Psoas muscle (tissue), 8 donors: ENCODE results near the gene VEPH1. TPM values are rescaled to one million over a fixed set of nuclear protein-coding genes. Genes with fewer than 3 reads are reported as not detected.

Source experiments
- ATAC-seq, 4 donors: fragments of 200-7000 bp; cut with Tn5 transposase; one replicate each; pipeline ENCODE4 v1.9.1; 2020; ENCODE audit warnings: moderate library complexity in 3 of 4, mild to moderate bottlenecking in 2 of 4
- DNase-seq, 2 donors: peaks; one replicate each; pipeline ENCODE4 v3.0.0-alpha.2; 2020
- H3K27ac ChIP-seq: fragments of 200-600 bp; one replicate; pipeline ENCODE4 v1.8.0; 2022
- H3K27me3 ChIP-seq, 3 donors: fragments of 200-600 bp in 1 of 3; one replicate each; pipeline versions ENCODE4 v1.6.1 to v1.8.0; 2013 to 2022; ENCODE audit warnings: low read length in 2 of 3, mild to moderate bottlenecking in 2 of 3, moderate library complexity in 1 of 3; ENCODE audit not compliant: insufficient read depth in 3 of 3
- H3K36me3 ChIP-seq, 2 donors: fragments of 200-600 bp in 1 of 2; one replicate each; pipeline versions ENCODE4 v1.6.1 to v1.8.0; 2013 to 2022; ENCODE audit warnings: low read depth in 1 of 2, mild to moderate bottlenecking in 1 of 2, moderate library complexity in 1 of 2; ENCODE audit not compliant: insufficient read depth in 1 of 2
- H3K4me1 ChIP-seq: fragments of 200-600 bp; one replicate; pipeline ENCODE4 v1.8.0; 2022
- H3K4me3 ChIP-seq: fragments of 200-600 bp; one replicate; pipeline ENCODE4 v1.8.0; 2022; ENCODE audit warnings: mild to moderate bottlenecking
- H3K9me3 ChIP-seq: fragments of 200-600 bp; one replicate; pipeline ENCODE4 v1.8.0; 2022
- WGBS, 3 donors: extraction: QIAGEN DNeasy Blood & Tissue Kit; methylation state at CpG; one replicate each; pipeline versions ENCODE4 v1.1.6 to v1.1.7; 2013; 5-methylcytosine and 5-hydroxymethylcytosine counted together
- intact Hi-C, 2 donors: fragments of 100-400 bp; cut with DNase I; formaldehyde crosslinking; loops; one replicate each; pipeline versions ENCODE4 v1.11.0 to v1.14.2; 2022
- polyA plus RNA-seq, 3 donors: library from polyadenylated mRNA; stranded (reverse); fragments of 200-250 nt; gene quantifications; one replicate each; pipeline ENCODE4 v1.2.3, GENCODE V29; 2013
- total RNA-seq, 4 donors: library from RNA; stranded (reverse); fragmentation: NEBNext Ultra II Directional in 2 of 4; extraction: Animal tissue kit (Norgen Biotek cat#: 25700) in 2 of 4; gene quantifications; one replicate each; pipeline versions ENCODE4 v1.2.1 to v1.2.4, GENCODE V29; 2021 to 2023
- TF ChIP-seq, protein P1 (sequence below): fragments of 200-600 bp; IDR thresholded peaks from one replicate; pipeline ENCODE4 v1.8.0; 2022; ENCODE audit warnings: antibody characterized with exemption
- donor health status: healthy with polysubstance abuse.
- donor health status: DM: no; HTN: no; CAD: no; lungs with moderate emphysema.
- donor health status: Bipolar disorder and iron deficiency.
- donor health status: healthy.
- donor health status: DM: yes; HTN: yes; CAD: no.
- donor health status: DM: no; HTN: no; CAD: no.
- donor health status: DM: no; HTN: no; CAD: no.
- donor health status: DM: yes; HTN: yes; CAD: no.

Gene VEPH1
- total and polyA plus RNA-seq, 7 donors, result 0.14 to 0.34 (median 0.25) TPM; not detected in 2

DNA sequence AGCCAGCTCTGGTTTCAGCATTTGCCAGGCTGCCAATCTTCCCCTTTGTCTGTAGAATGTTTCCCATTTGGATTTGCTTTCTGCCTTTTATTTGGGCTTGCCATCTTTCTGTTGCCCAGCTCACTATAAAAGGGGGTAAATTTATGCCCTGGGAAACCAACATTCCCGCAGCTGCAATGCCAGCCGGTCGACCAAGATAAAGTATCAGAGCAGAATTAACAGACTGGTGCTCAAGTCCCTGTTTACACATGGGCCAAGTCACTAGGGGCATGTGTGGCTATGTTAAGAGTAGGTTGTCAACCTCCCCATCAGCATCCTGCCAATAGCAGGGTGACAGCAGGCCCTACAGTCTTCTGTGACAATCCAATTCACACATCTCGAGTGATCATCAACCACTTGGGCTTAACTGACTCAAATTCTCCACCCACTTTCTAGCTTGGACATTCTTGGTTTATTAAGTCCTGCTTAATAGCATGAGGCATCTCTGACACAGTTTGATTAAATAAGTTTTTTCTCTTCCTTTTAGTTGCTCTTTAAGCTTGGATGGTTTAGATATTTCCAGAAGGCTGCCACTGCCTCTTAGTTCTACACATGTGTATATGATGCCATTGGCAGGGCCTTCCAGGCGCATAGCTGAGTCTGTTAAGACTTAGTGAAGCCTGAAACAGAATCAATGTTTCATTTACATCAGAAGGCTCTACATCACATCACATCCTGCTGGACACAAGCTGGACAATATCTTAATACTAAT lies 24.1 kb upstream of the VEPH1 start:
- no peak for ATAC-seq
- H3K36me3 ChIP-seq, result no peaks in the 10 kb centered on the region
- DNase-seq, result no peak
- H3K4me3 ChIP-seq, result no peak overlapping the region
- no peaks in the 10 kb centered on the region for H3K9me3 ChIP-seq
- intact Hi-C loops, result no loop called here
- 52 to 78% (median 64%) methylated on average over 5 of the region's 5 CpGs for WGBS, 3 donors
- H3K27me3 ChIP-seq, result no peaks in the 10 kb centered on the region
- no peaks in the 10 kb centered on the region for H3K4me1 ChIP-seq
- TF ChIP-seq, protein P1, sequence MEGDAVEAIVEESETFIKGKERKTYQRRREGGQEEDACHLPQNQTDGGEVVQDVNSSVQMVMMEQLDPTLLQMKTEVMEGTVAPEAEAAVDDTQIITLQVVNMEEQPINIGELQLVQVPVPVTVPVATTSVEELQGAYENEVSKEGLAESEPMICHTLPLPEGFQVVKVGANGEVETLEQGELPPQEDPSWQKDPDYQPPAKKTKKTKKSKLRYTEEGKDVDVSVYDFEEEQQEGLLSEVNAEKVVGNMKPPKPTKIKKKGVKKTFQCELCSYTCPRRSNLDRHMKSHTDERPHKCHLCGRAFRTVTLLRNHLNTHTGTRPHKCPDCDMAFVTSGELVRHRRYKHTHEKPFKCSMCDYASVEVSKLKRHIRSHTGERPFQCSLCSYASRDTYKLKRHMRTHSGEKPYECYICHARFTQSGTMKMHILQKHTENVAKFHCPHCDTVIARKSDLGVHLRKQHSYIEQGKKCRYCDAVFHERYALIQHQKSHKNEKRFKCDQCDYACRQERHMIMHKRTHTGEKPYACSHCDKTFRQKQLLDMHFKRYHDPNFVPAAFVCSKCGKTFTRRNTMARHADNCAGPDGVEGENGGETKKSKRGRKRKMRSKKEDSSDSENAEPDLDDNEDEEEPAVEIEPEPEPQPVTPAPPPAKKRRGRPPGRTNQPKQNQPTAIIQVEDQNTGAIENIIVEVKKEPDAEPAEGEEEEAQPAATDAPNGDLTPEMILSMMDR, result no peak
- H3K27ac ChIP-seq, result no peak overlapping the region

- Histone ChIP-seq H3K36me3 (no peaks in the 10 kb centered on the region), H3K4me1 (no peaks in the 10 kb centered on the region)
- WGBS, 3 donors, result 93 to 99% (median 94%) methylated on average over 2 of the region's 2 CpGs
These were observed 22.8 kb upstream of the VEPH1 start for GRCh38 chr3:157526036-157526435.

DNA sequence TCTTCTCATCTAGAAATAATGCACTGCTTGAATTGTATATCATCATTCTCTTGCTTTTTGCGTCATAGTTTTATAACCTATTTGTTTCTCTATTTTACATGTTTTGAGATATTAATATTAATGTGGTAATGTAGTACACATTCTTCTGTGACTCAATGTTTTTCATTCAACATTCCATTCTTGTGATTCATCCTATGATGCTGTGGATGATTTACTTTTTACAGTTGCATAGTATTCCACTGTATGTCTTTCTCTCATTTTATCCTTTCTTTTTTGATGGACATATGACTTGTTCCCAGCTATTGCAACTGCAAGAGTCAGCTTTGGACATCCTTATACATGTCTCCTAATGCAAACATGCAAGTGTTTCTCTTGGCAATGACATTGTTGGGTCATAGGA lies 20.6 kb upstream of the VEPH1 start:
- TF ChIP-seq, protein P1, result no peak
- intact Hi-C loops, result no loop called here
- no peaks in the 10 kb centered on the region for H3K27me3 ChIP-seq
- H3K36me3 ChIP-seq, result no peaks in the 10 kb centered on the region
- DNase-seq (no peak), ATAC-seq (no peak)
- no peaks in the 10 kb centered on the region for H3K4me1 ChIP-seq
- 100% methylated on average over 1 of the region's 1 CpG for WGBS, 3 donors
- no peak overlapping the region for H3K4me3 ChIP-seq
- H3K27ac ChIP-seq, result no peak overlapping the region
- H3K9me3 ChIP-seq, result no peaks in the 10 kb centered on the region

More at GRCh38 chr3:157526036-157526435, 22.8 kb upstream of the VEPH1 start:
- Histone ChIP-seq H3K4me3 (no peak overlapping the region), H3K27ac (no peak overlapping the region), H3K27me3 (no peaks in the 10 kb centered on the region), H3K9me3 (no peaks in the 10 kb centered on the region)
- DNase-seq (no peak), ATAC-seq (no peak)
- TF ChIP-seq, protein P1, result no peak
- intact Hi-C loops, result no loop called here

DNA sequence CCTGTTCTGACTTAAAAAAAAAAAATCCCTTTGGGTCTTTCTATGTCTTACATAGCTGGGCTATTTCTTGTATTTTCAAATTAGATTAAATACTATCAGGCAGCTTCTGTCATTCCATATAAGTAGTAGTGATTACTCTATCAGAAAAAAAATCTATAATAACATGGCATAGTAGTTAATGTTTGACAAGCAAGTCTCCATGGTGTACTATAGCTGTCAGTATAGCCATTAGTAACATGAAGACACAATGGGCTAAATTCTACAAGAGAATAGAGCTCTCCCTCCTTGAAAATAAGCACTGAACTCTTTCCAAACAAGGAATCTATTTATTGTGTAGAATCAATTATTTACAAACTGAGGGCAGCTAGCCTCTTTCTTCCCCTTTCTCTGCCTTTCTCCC lies 19.4 kb upstream of the VEPH1 start:
- no peak for DNase-seq
- TF ChIP-seq, protein P1, result no peak
- Histone ChIP-seq H3K4me1 (no peaks in the 10 kb centered on the region), H3K36me3 (no peaks in the 10 kb centered on the region), H3K4me3 (no peak overlapping the region), H3K9me3 (no peaks in the 10 kb centered on the region), H3K27me3 (no peaks in the 10 kb centered on the region), H3K27ac (no peak overlapping the region)
- intact Hi-C loops, result no loop called here
- no peak for ATAC-seq
